ENCODE measurements around the gene PRSS56. TPM values are rescaled to one million over a fixed set of nuclear protein-coding genes. Genes with fewer than 3 reads are reported as not detected.
A peak's percentile ranks its signal among the peaks of the same experiment; 100 is the strongest.

Gene PRSS56
- total RNA-seq, 2 experiments from 2014 or later = not detected

DNA sequence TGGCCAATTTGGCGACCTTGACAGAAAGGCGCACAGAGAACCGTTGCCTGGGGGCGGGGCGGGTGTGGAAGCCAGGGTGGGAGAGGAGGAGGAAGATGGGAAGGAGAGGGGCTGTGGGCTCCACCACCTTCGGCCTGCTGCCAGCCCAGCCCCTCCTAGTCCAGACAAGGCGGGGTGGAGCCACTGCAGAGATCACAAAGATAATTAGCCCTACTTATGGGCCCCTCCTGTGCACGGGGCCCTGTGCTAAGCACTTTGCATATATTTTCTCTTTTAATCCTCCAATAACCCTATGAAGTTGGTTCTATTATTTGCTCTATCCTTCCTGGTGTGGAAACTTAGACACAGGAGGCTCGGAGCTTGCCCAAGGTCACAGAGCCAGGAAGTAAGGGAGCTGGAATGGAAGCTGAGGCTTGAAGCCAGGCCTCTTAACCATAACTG lies 18.8 kb upstream of the PRSS56 start:
- H3K4me1 Mint-ChIP-seq (ENCODE audit: low read depth) = peaks cover 7% of the 10 kb centered on the region
- H3K27ac Mint-ChIP-seq = no peak overlapping the region
- H3K4me3 Mint-ChIP-seq = no peak overlapping the region
- ChIA-PET CTCF (no interaction called here), POLR2A (no interaction called here)
- peaks cover 34% of the 10 kb centered on the region for H3K27me3 Mint-ChIP-seq
- intact Hi-C loops (cut with micrococcal nuclease) = no loop called here
- H3K9me3 Mint-ChIP-seq = no peaks in the 10 kb centered on the region
- DNase-seq = no peak
- no peaks in the 10 kb centered on the region for H3K36me3 Mint-ChIP-seq

DNA sequence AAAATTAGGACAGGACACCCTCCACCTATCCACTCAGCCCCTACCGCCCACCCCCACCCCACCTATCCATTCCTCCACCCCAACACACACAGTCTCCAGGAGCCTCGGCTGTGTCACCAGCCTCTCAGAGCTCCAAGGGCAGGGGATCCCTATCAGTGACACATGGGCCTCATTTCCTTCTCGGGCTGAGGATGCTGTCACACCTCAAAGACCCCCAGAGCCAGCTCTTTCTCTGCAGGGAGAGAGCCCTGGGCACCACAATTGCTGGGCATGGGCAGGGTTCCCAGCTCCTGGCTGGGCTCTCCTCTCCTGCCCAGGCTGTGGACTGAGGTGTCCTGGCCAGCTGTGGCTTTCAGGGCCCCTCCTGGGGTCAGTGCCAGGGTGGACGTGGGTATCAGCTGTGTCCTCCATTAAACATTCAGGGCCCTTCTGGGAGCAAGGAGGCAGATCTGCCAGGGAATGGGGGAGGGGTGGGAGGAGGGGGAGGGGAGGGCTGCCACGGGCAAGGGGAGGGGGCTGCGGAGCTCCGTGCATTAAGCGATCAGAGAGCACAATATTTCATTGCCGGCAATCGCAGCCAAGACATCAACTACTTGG lies 18.3 kb upstream of the PRSS56 start:
- H3K27ac Mint-ChIP-seq = no peak overlapping the region
- no peak overlapping the region for H3K4me3 Mint-ChIP-seq
- DNase-seq = no peak
- H3K27me3 Mint-ChIP-seq = peaks cover 34% of the 10 kb centered on the region
- POLR2A ChIA-PET = no interaction called here
- intact Hi-C loops (cut with micrococcal nuclease) = no loop called here
- peaks cover 7% of the 10 kb centered on the region for H3K4me1 Mint-ChIP-seq (ENCODE audit: low read depth)
- no peaks in the 10 kb centered on the region for H3K9me3 Mint-ChIP-seq
- CTCF ChIA-PET = no interaction called here
- no peaks in the 10 kb centered on the region for H3K36me3 Mint-ChIP-seq

DNA sequence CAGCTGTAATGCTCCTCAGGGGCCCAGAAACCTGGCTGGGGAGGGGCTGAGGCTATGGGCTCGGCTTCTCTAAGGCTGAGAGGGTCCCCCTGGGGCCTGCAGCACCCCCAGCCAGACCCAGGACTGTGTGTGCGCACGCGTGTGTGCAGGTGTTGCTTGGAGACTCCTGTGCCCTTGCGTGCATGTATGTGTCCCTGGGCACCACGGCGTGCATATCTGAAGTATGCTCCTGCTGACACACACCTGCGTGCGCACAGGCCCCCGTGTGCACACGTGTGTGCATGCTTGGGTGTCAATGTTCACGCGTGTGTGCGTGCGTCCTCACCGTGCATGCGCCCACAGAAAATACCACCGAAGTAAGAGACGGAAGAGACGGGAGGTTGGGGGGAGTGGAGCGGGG lies 17.7 kb upstream of the PRSS56 start:
- H3K27ac Mint-ChIP-seq = no peak overlapping the region
- peaks cover 34% of the 10 kb centered on the region for H3K27me3 Mint-ChIP-seq
- DNase-seq = peak; percentile 30
- H3K9me3 Mint-ChIP-seq = no peaks in the 10 kb centered on the region
- ChIA-PET POLR2A (no interaction called here), CTCF (no interaction called here)
- intact Hi-C loops (cut with micrococcal nuclease) = no loop called here
- H3K4me1 Mint-ChIP-seq (ENCODE audit: low read depth) = peaks cover 7% of the 10 kb centered on the region
- peak overlapping the region; percentile 55 for H3K4me3 Mint-ChIP-seq
- no peaks in the 10 kb centered on the region for H3K36me3 Mint-ChIP-seq

DNA sequence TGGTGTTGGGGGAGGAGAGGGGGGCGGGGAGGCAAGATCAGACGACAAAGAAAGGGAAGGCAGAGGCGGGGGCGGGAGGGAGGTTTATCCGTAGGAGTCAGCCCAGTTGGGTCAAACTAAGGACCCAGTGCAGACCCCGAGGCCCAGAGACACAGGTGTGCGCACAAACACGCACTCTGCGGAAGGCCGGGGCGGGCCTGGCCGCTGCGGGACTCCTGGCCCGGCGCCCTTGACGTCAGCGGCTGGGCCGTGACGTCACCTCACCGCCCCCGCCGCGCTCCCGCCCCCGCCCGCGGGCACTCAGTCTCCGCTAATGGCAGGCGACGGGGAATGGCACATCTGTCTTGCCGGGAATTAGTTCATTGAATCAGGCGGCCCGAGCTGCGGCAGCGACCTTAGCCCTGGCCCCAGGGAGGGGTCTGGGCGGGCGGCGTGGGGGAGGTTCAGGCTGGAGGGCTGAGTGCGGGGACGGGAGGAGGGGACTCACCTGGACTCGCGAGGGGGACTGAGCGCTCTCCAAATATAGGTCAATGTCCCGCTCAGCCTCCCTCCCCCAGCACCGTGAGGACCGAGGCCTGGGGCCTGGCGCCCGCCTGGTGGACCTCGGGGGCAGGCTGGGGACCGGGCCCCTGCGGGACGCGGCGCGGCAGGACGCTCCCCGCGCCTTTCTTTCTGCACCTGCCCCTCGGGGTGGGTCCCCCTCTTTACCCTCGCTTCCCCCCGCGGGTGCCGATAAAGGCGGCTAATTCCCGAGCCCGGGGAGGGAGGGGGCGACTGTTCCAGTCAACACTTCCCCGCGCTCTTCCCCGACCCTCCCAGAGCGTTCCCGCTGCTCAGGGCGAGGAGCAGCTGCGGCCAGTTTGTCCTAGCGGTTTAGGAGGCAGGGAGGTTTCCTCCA lies 17.0 kb upstream of the PRSS56 start:
- DNase-seq = peak; percentile 61
- CTCF ChIA-PET = no interaction called here
- Mint-ChIP-seq H3K27me3 (peaks cover 34% of the 10 kb centered on the region), H3K27ac (no peak overlapping the region), H3K4me1 (ENCODE audit: low read depth) (peaks cover 7% of the 10 kb centered on the region), H3K9me3 (no peaks in the 10 kb centered on the region), H3K36me3 (no peaks in the 10 kb centered on the region), H3K4me3 (peak overlapping the region; percentile 51)
- intact Hi-C loops (cut with micrococcal nuclease) = no loop called here
- POLR2A ChIA-PET = no interaction called here

GRCh38 chr2:232503809-232504323 lies 16.3 kb upstream of the PRSS56 start:
- POLR2A ChIA-PET = no interaction called here
- H3K4me3 Mint-ChIP-seq = peak overlapping the region; percentile 36
- DNase-seq = no peak

GRCh38 chr2:232504438-232504837 lies 15.8 kb upstream of the PRSS56 start:
- H3K4me3 Mint-ChIP-seq = no peak overlapping the region
- H3K4me1 Mint-ChIP-seq (ENCODE audit: low read depth) = peaks cover 7% of the 10 kb centered on the region
- DNase-seq = no peak
- ChIA-PET POLR2A (no interaction called here), CTCF (no interaction called here)
- intact Hi-C loops (cut with micrococcal nuclease) = no loop called here
- no peaks in the 10 kb centered on the region for H3K36me3 Mint-ChIP-seq
- H3K27me3 Mint-ChIP-seq = peaks cover 34% of the 10 kb centered on the region
- H3K9me3 Mint-ChIP-seq = no peaks in the 10 kb centered on the region
- H3K27ac Mint-ChIP-seq = no peak overlapping the region

More at GRCh38 chr2:232503809-232504323, 16.3 kb upstream of the PRSS56 start:
- peaks cover 34% of the 10 kb centered on the region for H3K27me3 Mint-ChIP-seq
- CTCF ChIA-PET = no interaction called here
- peaks cover 7% of the 10 kb centered on the region for H3K4me1 Mint-ChIP-seq (ENCODE audit: low read depth)
- no peak overlapping the region for H3K27ac Mint-ChIP-seq
- no peaks in the 10 kb centered on the region for H3K36me3 Mint-ChIP-seq
- no peaks in the 10 kb centered on the region for H3K9me3 Mint-ChIP-seq
- intact Hi-C loops (cut with micrococcal nuclease) = no loop called here

DNA sequence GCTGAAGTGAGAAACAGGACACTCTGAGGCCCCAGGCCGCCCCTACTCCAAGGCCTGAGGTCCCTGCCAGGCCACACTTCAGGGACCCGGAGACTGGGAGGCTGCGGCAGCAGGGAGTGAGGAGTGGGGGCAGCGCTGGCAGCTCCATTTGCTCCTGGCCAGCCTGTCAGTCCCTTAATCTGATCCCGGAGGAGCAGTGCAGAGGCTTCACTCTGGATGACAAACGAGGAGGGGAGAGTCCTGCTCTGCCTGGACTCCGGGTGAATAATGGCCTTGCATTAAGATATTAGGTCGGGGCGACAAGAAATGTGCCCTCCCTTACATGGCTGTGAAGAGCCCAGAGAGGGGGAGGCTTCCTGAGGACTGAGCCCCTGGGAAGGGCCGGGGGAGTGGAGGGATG lies 14.3 kb upstream of the PRSS56 start:
- Mint-ChIP-seq H3K9me3 (no peaks in the 10 kb centered on the region), H3K4me1 (ENCODE audit: low read depth) (peaks cover 7% of the 10 kb centered on the region), H3K27me3 (peaks cover 26% of the 10 kb centered on the region), H3K4me3 (no peak overlapping the region), H3K36me3 (no peaks in the 10 kb centered on the region), H3K27ac (no peak overlapping the region)
- DNase-seq = no peak
- intact Hi-C loops (cut with micrococcal nuclease) = no loop called here
- ChIA-PET POLR2A (no interaction called here), CTCF (interaction anchor here (0.6 kb wide), 1 partner anchor 483 kb away, joined by 3 read pairs; no protein-coding TSS in a partner anchor)

DNA sequence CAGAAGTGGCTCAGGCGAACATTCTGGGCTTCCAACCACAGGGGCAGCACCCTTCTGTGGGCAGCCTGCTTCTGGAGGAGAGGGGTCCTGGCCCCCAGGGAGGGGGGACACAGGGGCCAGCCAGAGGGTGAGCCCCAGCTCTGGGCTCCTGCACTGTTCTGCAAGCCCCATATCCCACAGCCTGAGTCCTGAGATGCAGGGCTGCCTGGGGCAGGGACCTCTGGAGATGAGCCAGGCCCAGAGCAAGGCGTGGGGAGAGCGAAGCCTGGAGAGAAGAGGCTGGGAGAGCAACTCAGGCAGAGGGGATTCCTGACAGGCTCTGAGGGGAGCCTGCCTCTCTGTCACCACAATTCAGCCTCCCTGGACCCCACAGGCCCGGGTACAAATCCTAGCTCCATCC lies 13.5 kb upstream of the PRSS56 start:
- H3K36me3 Mint-ChIP-seq = no peaks in the 10 kb centered on the region
- peaks cover 23% of the 10 kb centered on the region for H3K27me3 Mint-ChIP-seq
- no peak overlapping the region for H3K4me3 Mint-ChIP-seq
- ChIA-PET POLR2A (no interaction called here), CTCF (interaction anchor here (0.9 kb wide), 1 partner anchor 14 kb away, joined by 3 read pairs; no protein-coding TSS in a partner anchor)
- no peak overlapping the region for H3K27ac Mint-ChIP-seq
- H3K4me1 Mint-ChIP-seq (ENCODE audit: low read depth) = peaks cover 7% of the 10 kb centered on the region
- intact Hi-C loops (cut with micrococcal nuclease) = no loop called here
- H3K9me3 Mint-ChIP-seq = no peaks in the 10 kb centered on the region
- DNase-seq = no peak

DNA sequence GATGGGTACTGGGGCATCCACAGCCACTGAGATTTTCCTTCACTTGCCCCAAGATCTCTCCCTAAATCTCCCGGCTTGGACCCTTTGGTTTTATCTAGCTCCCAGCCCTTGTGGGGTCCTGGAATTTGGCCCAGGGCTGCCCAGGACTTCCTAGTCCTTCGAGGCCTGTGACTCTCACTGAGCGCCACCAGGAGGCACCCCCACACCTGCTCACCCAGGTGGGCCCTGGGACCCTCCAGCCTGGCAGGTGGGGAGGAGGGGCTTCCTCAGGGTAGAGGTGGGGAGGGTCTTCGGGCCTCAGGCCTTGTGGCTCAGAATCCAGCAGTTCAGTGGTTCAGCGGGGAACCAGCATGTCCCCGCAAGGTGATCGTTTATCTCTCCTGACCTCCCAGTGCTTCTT lies 11.9 kb upstream of the PRSS56 start:
- CTCF ChIA-PET = interaction anchor here (0.7 kb wide), 1 partner anchor 64 kb away, joined by 3 read pairs; no protein-coding TSS in a partner anchor
- no peak overlapping the region for H3K4me3 Mint-ChIP-seq
- H3K36me3 Mint-ChIP-seq = no peaks in the 10 kb centered on the region
- no peaks in the 10 kb centered on the region for H3K9me3 Mint-ChIP-seq
- POLR2A ChIA-PET = no interaction called here
- no peak overlapping the region for H3K27ac Mint-ChIP-seq
- peaks cover 18% of the 10 kb centered on the region for H3K27me3 Mint-ChIP-seq
- H3K4me1 Mint-ChIP-seq (ENCODE audit: low read depth) = peaks cover 3% of the 10 kb centered on the region
- intact Hi-C loops (cut with micrococcal nuclease) = no loop called here
- no peak for DNase-seq

DNA sequence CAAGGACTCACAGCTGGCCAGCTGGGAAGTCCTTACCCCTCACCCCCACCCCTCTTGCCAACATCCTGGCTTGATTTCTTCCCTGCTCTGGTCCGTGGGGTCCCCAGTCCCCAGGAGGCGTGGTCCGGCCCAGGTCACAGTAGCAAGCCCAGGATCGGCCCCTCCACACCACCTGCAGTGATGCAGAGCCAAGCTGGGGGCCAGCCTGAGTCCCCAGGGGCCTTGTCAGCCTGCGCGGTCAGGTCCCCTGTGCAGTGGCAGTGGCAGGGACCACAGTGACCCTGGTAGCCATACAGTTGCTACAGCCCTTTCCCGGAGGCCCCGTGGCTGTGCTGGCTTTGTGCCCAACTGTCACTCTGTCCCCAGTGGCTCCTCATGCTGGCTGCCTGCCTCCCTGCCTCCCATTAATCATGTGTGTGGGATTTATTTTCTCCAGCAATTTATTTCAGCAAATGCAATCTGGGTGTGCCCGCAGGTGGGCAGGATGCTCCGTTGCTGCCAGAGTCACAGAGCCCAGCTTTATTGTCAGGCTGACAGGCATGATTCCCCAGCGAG lies 8.8 kb upstream of the PRSS56 start:
- no peaks in the 10 kb centered on the region for H3K9me3 Mint-ChIP-seq
- intact Hi-C loops (cut with micrococcal nuclease) = no loop called here

DNA sequence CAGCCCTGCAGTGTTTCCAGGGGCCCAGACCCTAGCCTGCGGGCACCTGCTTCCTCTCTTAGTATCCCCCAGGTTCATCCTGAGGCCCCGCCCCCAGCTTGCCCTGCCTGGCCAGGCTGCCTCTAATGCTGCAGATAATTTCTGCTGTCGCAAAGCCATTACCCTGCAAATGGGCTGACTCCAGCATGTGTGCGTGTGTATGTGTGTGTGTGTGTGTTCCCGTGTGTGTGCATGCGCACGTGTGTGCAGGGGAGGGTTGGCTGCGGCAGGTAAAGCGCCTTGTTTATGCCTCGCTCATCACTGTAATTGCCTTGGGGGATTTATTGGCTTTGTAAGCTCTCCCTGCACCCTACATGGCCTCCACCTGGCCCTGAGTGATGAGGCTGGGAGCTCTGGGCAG lies 7.6 kb upstream of the PRSS56 start:
- Mint-ChIP-seq H3K9me3 (no peaks in the 10 kb centered on the region), H3K4me3 (no peak overlapping the region), H3K4me1 (ENCODE audit: low read depth) (no peaks in the 10 kb centered on the region), H3K27ac (no peak overlapping the region), H3K27me3 (peaks cover 5% of the 10 kb centered on the region), H3K36me3 (no peaks in the 10 kb centered on the region)
- intact Hi-C loops (cut with micrococcal nuclease) = no loop called here
- no peak for DNase-seq
- ChIA-PET POLR2A (no interaction called here), CTCF (interaction anchor here (1.8 kb wide), 1 partner anchor 10 kb away, joined by 5 read pairs; no protein-coding TSS in a partner anchor)

More for the DNA sequence above, 8.8 kb upstream of the PRSS56 start:
- Mint-ChIP-seq H3K27ac (no peak overlapping the region), H3K27me3 (peaks cover 5% of the 10 kb centered on the region), H3K4me1 (ENCODE audit: low read depth) (no peaks in the 10 kb centered on the region), H3K36me3 (no peaks in the 10 kb centered on the region), H3K4me3 (no peak overlapping the region)
- no peak for DNase-seq
- CTCF ChIA-PET = interaction anchor here (1.8 kb wide), 1 partner anchor 11 kb away, joined by 5 read pairs; no protein-coding TSS in a partner anchor
- POLR2A ChIA-PET = no interaction called here

DNA sequence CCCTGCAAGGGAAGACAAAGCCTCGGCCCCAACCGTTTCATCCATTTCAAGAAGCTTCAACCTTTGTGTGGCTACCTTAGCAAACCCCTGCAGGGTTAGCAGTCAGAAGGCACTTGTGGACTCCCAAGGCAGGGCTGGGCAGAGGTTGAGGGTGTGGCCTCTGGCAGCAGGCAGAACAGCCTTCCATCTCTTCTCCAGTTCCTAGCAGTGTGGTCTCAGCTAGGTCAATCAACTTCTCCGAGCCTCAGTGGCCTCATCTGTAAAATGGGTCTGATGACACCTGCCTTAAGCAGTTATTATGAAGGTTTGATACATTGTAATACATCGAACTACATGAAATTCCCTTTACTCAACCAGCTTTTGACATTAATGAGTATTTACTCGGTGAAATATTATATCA lies 6.8 kb upstream of the PRSS56 start:
- no peak overlapping the region for H3K27ac Mint-ChIP-seq
- no peak for DNase-seq
- ChIA-PET CTCF (interaction anchor here (1.8 kb wide), 1 partner anchor 9 kb away, joined by 5 read pairs; no protein-coding TSS in a partner anchor), POLR2A (no interaction called here)
- intact Hi-C loops (cut with micrococcal nuclease) = no loop called here
- no peaks in the 10 kb centered on the region for H3K36me3 Mint-ChIP-seq
- H3K4me1 Mint-ChIP-seq (ENCODE audit: low read depth) = no peaks in the 10 kb centered on the region
- H3K9me3 Mint-ChIP-seq = no peaks in the 10 kb centered on the region
- no peak overlapping the region for H3K4me3 Mint-ChIP-seq
- H3K27me3 Mint-ChIP-seq = peaks cover 5% of the 10 kb centered on the region
